Medulla oblongata (tissue), 1 donor: ENCODE results near the gene CCDC15.
"Not testable (repeated sequence)": the region's sequence is repeated elsewhere in the genome, so short reads cannot be mapped to it uniquely, and the experiment has no call there.

Experiments
- DNase-seq: peaks from one replicate; pipeline ENCODE4 v3.0.0-alpha.2; 2015; ENCODE audit errors: extremely low spot score

CCDC15 gene

GRCh38 chr11:124988063-124988462 is 34.1 kb downstream of the CCDC15 start:
- no peak for DNase-seq

GRCh38 chr11:125001079-125001778 is 47.2 kb downstream of the CCDC15 start:
- no peak for DNase-seq

- DNase-seq = no peak
Measured at GRCh38 chr11:125001849-125002248, 47.8 kb downstream of the CCDC15 start.

- no peak for DNase-seq
Measured at GRCh38 chr11:125005491-125005890, 51.5 kb downstream of the CCDC15 start.

DNA sequence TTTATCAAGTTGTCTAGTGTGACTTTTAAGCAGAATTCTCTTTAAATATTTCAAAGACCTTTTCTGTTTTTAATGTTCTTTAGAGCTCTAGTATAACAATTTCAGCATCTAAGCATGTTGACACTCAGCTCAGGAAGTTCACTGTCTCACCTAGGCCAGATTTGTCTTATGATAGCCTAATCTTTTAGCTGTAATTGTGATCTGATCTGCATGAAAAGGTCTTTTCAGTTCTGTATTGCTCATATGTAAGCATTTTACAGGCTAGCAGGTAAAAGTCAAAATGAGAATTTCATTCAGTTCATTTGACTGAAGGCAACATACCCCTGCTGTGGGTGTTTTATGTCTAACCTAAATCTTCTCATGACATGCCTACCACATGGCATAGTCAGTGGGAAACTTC is 62.4 kb downstream of the CCDC15 start:
- no peak for DNase-seq

- DNase-seq = no peak
Measured at GRCh38 chr11:125020342-125020741, 66.3 kb downstream of the CCDC15 start.

GRCh38 chr11:125022551-125022950 is 68.5 kb downstream of the CCDC15 start:
- DNase-seq = no peak

GRCh38 chr11:125025968-125026367 is 72.0 kb downstream of the CCDC15 start:
- DNase-seq = no peak

GRCh38 chr11:125029431-125029830 is 75.4 kb downstream of the CCDC15 start:
- not testable (repeated sequence) for DNase-seq

- DNase-seq = no peak
Measured at GRCh38 chr11:125036933-125037332, 82.9 kb downstream of the CCDC15 start.

GRCh38 chr11:125049164-125049792 is 95.3 kb downstream of the CCDC15 start:
- no peak for DNase-seq

DNA sequence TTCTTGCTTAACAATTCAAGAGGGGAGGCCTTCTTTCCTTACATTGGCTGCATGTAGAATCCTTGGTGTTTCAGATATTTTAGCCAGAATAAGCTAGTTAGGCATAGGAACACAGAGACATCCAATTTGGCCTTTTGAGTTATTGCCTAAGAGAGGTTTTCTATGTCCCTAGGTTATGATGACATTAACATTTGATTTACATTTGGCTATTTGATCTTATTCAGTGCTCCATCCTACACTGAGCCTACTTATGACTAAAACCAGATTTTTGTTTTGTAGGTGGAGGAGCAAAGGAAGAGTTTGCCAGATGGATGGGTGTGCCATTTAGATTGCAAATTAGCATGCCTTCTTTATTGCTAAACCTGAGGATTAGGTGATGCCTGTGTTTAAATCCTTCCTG is 98.0 kb downstream of the CCDC15 start:
- DNase-seq = no peak

DNA sequence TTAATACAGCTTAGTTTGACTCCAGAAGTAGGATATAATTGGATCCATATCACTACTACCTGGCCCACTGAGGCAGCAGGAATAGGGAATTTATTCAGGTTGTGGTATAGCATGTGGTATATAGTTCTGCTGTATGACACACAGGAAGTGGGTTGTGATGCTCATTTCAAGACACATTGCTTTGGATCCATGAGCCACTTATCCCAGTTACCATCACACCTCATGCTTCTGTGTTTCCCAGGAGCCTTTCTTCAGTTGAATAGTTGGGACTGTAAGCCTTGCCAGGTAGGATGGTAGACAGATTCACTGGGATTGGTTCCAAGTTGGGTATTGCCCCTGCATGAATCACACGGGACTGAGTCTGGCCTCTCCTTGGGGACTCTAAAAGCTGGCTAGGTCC is 99.2 kb downstream of the CCDC15 start:
- DNase-seq = no peak

GRCh38 chr11:125055107-125055715 is 101.2 kb downstream of the CCDC15 start:
- DNase-seq = no peak

GRCh38 chr11:125056111-125056510 is 102.1 kb downstream of the CCDC15 start:
- DNase-seq = not testable (repeated sequence)

DNA sequence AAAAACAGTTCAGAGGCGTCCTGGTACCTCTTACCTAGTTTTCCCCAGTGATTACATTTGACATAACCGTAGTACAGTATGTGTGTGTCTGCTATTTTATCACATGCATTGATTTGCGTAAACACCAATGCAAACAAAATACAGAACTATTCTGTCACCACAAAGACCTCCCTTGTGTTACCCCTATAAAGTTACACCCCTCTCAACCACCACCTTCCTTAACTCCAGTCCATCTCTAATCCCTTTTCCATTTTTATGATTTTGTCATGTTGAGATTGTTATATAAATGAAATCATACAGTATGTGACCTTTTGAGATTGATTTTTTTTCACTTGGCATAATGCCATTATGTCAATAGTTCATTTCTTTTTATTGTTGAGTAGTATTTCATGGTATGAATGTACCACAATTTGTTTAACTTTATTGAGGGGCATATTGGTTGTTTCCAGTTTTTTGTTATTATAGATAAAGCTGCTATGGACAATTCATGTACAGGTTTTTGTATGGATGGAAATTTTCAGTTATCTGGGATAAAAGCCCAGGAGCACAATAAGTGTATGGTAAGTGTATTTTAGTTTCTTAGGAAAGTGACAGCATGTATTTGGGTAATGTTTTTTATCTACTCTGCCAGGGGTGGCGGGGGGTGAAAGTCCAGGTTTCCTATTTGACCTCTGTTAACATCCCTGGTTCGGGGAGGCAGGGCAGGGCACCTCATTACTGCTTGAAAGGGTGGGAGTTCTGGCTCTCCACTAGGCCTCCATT is 103.1 kb downstream of the CCDC15 start:
- DNase-seq = no peak

- no peak for DNase-seq
Measured at GRCh38 chr11:125057693-125058016, 103.7 kb downstream of the CCDC15 start.

GRCh38 chr11:125061281-125061680 is 107.3 kb downstream of the CCDC15 start:
- no peak for DNase-seq

GRCh38 chr11:125062218-125062930 is 108.4 kb downstream of the CCDC15 start:
- no peak for DNase-seq

- DNase-seq = peak; percentile 73
Measured at GRCh38 chr11:125062931-125063428, 109.0 kb downstream of the CCDC15 start, which contains the start of gene SLC37A2. TSS of gene SLC37A2 (plus strand) at chr11:125063305. CDS start at chr11:125063368, 63 bp downstream.

DNA sequence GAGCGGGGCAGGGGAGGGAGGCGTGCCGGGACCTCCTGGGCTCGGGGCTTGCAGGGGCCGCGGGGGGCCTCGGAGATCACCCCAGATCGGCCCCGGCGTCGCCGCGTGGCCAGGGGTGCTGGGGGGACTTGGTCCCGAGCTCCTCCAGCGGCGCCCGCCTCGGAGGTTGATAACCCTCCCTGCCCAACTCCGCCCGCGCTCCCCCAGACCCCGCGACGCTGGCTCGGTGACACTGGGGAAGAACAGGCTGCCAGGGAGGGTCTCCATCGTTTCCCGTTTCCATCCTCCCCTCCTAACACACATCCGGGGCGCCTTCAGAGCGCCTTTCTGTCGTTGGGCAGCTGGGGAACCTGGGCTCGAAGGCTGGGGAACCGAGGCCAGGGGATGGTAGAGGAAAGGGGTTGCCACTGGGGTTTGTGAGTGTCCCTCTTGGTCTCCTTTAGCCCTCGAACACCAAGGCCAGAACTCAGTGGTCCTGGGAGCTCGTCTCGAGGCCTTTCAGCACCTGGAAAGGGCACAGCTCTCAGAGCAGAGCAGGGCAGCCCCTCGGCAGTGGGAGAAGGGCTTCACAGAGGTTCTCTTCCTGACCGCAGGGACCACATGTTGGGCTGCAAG is 109.5 kb downstream of the CCDC15 start:
- no peak for DNase-seq
